ENCODE data around the gene LRRC46. TPM values are rescaled to one million over a fixed set of nuclear protein-coding genes. Genes with fewer than 3 reads are reported as not detected.

Gene LRRC46
- total and polyA plus RNA-seq, 9 of the 15 experiments (the other 6 are each of a cell fraction or from before 2014, with no cell fraction given), result 0.39 to 1.4 (median 0.53) TPM; not detected in 1

DNA sequence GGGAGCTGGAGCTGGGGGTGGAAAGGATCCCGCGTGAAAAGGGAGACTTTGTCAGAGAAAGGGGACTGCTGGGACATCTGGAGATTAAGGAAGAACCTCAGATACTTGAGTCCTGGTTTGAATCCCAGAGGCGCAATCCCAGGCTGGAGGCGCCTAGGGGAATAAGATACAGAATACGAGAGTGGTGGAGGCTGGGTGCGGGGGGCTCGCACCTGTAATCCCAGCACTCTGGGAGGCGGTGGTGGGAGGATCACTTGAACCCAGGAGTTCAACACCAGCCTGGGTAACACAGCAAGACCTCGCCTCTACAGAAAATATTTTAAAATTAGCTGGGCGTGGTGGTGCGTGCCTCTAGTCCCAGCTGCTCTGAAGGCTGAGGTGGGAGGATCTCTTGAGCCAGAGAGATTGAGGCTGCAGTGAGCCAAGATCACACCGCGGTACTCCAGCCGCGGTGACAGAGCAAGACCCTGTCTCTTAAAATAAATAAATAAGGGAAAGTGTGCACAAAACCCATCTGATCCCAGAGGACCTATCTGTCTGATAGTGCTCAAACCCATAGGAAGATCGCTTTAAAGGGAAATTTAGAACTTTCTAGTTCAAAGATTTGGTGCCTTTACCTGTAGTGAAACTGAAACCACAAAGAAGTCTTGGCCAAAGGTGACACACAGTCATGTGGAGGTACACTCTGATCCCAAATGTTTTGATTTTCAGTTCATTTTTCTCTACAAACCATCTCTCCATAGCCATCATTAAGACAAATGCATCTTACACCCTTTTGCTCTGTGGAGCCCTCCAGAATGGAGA lies 10.2 kb downstream of the LRRC46 start (continued):
- TF ChIP-seq, protein P1, sequence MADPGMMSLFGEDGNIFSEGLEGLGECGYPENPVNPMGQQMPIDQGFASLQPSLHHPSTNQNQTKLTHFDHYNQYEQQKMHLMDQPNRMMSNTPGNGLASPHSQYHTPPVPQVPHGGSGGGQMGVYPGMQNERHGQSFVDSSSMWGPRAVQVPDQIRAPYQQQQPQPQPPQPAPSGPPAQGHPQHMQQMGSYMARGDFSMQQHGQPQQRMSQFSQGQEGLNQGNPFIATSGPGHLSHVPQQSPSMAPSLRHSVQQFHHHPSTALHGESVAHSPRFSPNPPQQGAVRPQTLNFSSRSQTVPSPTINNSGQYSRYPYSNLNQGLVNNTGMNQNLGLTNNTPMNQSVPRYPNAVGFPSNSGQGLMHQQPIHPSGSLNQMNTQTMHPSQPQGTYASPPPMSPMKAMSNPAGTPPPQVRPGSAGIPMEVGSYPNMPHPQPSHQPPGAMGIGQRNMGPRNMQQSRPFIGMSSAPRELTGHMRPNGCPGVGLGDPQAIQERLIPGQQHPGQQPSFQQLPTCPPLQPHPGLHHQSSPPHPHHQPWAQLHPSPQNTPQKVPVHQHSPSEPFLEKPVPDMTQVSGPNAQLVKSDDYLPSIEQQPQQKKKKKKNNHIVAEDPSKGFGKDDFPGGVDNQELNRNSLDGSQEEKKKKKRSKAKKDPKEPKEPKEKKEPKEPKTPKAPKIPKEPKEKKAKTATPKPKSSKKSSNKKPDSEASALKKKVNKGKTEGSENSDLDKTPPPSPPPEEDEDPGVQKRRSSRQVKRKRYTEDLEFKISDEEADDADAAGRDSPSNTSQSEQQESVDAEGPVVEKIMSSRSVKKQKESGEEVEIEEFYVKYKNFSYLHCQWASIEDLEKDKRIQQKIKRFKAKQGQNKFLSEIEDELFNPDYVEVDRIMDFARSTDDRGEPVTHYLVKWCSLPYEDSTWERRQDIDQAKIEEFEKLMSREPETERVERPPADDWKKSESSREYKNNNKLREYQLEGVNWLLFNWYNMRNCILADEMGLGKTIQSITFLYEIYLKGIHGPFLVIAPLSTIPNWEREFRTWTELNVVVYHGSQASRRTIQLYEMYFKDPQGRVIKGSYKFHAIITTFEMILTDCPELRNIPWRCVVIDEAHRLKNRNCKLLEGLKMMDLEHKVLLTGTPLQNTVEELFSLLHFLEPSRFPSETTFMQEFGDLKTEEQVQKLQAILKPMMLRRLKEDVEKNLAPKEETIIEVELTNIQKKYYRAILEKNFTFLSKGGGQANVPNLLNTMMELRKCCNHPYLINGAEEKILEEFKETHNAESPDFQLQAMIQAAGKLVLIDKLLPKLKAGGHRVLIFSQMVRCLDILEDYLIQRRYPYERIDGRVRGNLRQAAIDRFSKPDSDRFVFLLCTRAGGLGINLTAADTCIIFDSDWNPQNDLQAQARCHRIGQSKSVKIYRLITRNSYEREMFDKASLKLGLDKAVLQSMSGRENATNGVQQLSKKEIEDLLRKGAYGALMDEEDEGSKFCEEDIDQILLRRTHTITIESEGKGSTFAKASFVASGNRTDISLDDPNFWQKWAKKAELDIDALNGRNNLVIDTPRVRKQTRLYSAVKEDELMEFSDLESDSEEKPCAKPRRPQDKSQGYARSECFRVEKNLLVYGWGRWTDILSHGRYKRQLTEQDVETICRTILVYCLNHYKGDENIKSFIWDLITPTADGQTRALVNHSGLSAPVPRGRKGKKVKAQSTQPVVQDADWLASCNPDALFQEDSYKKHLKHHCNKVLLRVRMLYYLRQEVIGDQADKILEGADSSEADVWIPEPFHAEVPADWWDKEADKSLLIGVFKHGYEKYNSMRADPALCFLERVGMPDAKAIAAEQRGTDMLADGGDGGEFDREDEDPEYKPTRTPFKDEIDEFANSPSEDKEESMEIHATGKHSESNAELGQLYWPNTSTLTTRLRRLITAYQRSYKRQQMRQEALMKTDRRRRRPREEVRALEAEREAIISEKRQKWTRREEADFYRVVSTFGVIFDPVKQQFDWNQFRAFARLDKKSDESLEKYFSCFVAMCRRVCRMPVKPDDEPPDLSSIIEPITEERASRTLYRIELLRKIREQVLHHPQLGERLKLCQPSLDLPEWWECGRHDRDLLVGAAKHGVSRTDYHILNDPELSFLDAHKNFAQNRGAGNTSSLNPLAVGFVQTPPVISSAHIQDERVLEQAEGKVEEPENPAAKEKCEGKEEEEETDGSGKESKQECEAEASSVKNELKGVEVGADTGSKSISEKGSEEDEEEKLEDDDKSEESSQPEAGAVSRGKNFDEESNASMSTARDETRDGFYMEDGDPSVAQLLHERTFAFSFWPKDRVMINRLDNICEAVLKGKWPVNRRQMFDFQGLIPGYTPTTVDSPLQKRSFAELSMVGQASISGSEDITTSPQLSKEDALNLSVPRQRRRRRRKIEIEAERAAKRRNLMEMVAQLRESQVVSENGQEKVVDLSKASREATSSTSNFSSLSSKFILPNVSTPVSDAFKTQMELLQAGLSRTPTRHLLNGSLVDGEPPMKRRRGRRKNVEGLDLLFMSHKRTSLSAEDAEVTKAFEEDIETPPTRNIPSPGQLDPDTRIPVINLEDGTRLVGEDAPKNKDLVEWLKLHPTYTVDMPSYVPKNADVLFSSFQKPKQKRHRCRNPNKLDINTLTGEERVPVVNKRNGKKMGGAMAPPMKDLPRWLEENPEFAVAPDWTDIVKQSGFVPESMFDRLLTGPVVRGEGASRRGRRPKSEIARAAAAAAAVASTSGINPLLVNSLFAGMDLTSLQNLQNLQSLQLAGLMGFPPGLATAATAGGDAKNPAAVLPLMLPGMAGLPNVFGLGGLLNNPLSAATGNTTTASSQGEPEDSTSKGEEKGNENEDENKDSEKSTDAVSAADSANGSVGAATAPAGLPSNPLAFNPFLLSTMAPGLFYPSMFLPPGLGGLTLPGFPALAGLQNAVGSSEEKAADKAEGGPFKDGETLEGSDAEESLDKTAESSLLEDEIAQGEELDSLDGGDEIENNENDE (IDR thresholded peaks at IDR 0.05; ENCODE audit: low read depth, low read length), result no peak
- TF ChIP-seq ARHGAP35 (IDR thresholded peaks at IDR 0.05; ENCODE audit: partially characterized antibody), result no peak
- no peak for TF ChIP-seq TAF7 (tag; IDR thresholded peaks at IDR 0.05)
- TF ChIP-seq E2F3 (CRISPR knock-in tag; IDR thresholded peaks at IDR 0.05), result no peak
- TF ChIP-seq TCF7 (IDR thresholded peaks at IDR 0.05; ENCODE audit: borderline replicate concordance), result no peak
- no peak for TF ChIP-seq XRCC3 (IDR thresholded peaks at IDR 0.05)
- TF ChIP-seq MED1 (CRISPR knock-in tag; IDR thresholded peaks at IDR 0.05; ENCODE audit: borderline replicate concordance), result no peak
- no peak for TF ChIP-seq ZNF75A (CRISPR knock-in tag; IDR thresholded peaks at IDR 0.05)
- TF ChIP-seq TBL1XR1 (IDR thresholded peaks at IDR 0.05; ENCODE audit: low read length in 2 of 2), result no peak
- no peak; the same call in 1 of the 2 replicates for TF ChIP-seq NR2C2 (CRISPR knock-in tag; IDR thresholded peaks at IDR 0.05)
- peak; percentile 94 for TF ChIP-seq NR2C2 (tag; IDR thresholded peaks at IDR 0.05)
- TF ChIP-seq, protein P2, sequence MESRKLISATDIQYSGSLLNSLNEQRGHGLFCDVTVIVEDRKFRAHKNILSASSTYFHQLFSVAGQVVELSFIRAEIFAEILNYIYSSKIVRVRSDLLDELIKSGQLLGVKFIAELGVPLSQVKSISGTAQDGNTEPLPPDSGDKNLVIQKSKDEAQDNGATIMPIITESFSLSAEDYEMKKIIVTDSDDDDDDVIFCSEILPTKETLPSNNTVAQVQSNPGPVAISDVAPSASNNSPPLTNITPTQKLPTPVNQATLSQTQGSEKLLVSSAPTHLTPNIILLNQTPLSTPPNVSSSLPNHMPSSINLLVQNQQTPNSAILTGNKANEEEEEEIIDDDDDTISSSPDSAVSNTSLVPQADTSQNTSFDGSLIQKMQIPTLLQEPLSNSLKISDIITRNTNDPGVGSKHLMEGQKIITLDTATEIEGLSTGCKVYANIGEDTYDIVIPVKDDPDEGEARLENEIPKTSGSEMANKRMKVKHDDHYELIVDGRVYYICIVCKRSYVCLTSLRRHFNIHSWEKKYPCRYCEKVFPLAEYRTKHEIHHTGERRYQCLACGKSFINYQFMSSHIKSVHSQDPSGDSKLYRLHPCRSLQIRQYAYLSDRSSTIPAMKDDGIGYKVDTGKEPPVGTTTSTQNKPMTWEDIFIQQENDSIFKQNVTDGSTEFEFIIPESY (CRISPR knock-in tag; IDR thresholded peaks at IDR 0.05), result peak; percentile 11; the same call in 1 of the 2 replicates
- TF ChIP-seq SPI1 (IDR thresholded peaks at IDR 0.05; ENCODE audit: borderline replicate concordance, low read depth, low read length), result no peak
- TF ChIP-seq PYGO2 (tag; IDR thresholded peaks at IDR 0.05), result no peak
- TF ChIP-seq ELF2 (CRISPR knock-in tag; IDR thresholded peaks at IDR 0.05), result no peak
